Ishikawa (cell line): Measurements from ENCODE around the gene CXCL8.

ENCODE experiments used
- CEBPB ChIP-seq: IDR thresholded peaks from 2 replicates; pipeline ENCODE4 v1.6.1; 2012
- CREB1 ChIP-seq: IDR thresholded peaks from 2 replicates; pipeline ENCODE4 v1.6.1; 2012; ENCODE audit warnings: low read depth
- RAD21 ChIP-seq: IDR thresholded peaks from 2 replicates; pipeline ENCODE4 v1.6.1; 2012; ENCODE audit warnings: low read depth
- REST ChIP-seq: IDR thresholded peaks from 2 replicates; pipeline ENCODE4 v1.6.1; 2012; ENCODE audit warnings: low read depth, mild to moderate bottlenecking
- TAF1 ChIP-seq: IDR thresholded peaks from 2 replicates; pipeline ENCODE4 v1.6.1; 2012; ENCODE audit warnings: low read depth, mild to moderate bottlenecking
- TCF12 ChIP-seq: IDR thresholded peaks from 2 replicates; pipeline ENCODE4 v1.6.1; 2012; ENCODE audit warnings: low read depth
- YY1 ChIP-seq: IDR thresholded peaks from 2 replicates; pipeline ENCODE4 v1.6.1; 2012; ENCODE audit warnings: low read depth
- ZBTB7A ChIP-seq: IDR thresholded peaks from 2 replicates; pipeline ENCODE4 v1.6.1; 2012; ENCODE audit warnings: low read depth

- no peak for TF ChIP-seq CEBPB
- TF ChIP-seq REST: no peak
- TF ChIP-seq TCF12: no peak
- TF ChIP-seq TAF1: no peak
- TF ChIP-seq RAD21: no peak
- TF ChIP-seq CREB1: no peak
- no peak for TF ChIP-seq YY1
- TF ChIP-seq ZBTB7A: no peak
These were observed 12.8 kb downstream of the CXCL8 start for GRCh38 chr4:73753215-73753614.
